ENCODE measurements around the gene MAP4K1. TPM values are rescaled to one million over a fixed set of nuclear protein-coding genes. Genes with fewer than 3 reads are reported as not detected.
"Not testable (repeated sequence)": the region's sequence is repeated elsewhere in the genome, so short reads cannot be mapped to it uniquely, and the experiment has no call there.

Gene MAP4K1
- polyA plus RNA-seq, 3 donors: 2.3 to 4.2 (median 3.9) TPM

DNA sequence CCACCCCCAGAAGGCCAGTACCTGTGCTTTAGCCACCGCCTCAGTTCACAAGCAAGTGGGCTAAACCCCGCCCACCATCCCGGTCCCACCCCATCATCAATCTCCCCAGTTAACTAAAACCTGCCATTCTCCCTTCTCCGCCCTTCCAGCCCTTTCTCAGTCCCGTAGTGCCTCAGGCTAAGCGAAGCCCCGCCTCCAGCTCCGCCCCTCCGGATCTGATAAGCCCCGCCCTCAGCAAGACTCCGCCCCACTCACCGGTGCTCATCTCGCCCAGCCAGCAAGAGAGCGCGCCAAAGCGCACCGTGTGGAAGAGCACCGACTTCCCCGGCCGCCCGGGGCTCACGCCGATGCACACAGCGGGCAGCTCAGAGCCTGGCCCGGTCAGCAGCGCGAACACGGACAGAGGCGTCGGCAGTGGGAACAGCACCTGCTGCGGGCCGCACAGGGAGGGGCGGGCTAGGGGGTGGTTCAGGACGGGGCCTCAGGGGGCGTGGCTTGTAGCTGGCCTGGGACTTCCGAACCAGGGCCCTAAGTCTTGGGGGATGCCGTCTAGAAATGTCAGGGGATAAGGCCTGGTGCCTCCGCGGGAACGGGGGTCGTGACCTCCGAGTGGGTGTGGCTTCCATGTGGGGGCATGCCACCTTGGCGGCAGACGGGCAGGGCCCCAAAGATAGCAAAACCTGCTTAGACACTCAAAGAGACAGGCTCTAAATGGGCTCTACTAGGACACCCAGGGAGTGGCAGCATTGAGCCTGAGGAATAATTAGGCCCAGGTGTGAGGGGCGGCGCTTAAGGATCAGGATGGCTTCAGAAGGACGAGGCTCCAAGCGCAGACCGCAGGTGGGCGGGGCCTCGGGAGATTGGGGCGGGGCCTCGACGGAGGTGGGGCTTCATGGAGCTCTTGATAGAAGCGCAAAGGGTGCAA, 21.4 kb downstream of the MAP4K1 start:
- peak in 9 of 11 donors; percentile 26 to 67 (median 52) for DNase-seq (ENCODE audit: extremely low read depth in 1 of 11, low read depth in 9 of 11, low spot score in 4 of 11)

DNA sequence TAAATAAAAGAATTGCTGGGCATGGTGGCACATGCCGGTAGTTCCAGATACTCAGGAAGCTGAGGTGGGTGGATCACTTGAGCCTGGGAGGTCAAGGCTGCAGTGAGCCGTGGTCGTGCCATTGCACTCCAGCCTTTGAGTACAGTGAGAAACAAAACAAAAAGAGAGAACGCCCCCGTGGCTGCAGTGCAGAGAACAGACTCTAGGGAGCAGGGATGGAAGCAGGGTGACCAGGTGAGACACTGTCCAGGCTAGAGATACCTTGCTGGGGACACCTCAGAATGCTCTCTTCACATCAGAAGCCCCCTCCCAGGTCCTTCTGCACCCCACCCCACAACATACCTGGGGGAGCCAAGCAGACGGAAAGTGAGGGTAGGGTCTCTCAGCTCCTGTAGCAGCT, 24.8 kb downstream of the MAP4K1 start:
- DNase-seq (ENCODE audit: extremely low read depth in 1 of 11, low read depth in 9 of 11, low spot score in 4 of 11): no peak

- DNase-seq (ENCODE audit: extremely low read depth in 1 of 11, low read depth in 9 of 11, low spot score in 4 of 11): no peak
These were observed 29.7 kb downstream of the MAP4K1 start for GRCh38 chr19:38588041-38588440.

DNA sequence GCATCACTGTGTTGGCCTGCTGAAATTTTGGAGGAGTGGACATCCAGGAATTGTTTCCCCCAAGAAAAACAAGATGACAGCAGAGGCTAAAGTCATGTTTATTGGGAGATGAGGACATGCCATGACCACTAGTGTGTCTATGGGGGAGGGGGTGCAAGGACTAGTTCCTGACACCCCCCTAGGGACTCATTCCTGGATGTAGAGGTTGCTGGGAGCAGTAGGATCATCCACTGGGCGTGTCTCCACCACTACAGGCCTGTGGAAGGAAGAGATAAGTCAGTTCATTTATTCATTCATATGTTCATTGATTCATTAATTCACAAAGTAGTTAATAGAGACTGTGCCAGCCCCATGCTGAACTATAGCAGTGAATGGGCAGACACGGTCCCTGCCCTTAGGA, 30.2 kb downstream of the MAP4K1 start:
- DNase-seq (ENCODE audit: extremely low read depth in 1 of 11, low read depth in 9 of 11, low spot score in 4 of 11): no peak

- DNase-seq (ENCODE audit: extremely low read depth in 1 of 11, low read depth in 9 of 11, low spot score in 4 of 11): no peak
These were observed 33.8 kb downstream of the MAP4K1 start for GRCh38 chr19:38583985-38584305.

DNA sequence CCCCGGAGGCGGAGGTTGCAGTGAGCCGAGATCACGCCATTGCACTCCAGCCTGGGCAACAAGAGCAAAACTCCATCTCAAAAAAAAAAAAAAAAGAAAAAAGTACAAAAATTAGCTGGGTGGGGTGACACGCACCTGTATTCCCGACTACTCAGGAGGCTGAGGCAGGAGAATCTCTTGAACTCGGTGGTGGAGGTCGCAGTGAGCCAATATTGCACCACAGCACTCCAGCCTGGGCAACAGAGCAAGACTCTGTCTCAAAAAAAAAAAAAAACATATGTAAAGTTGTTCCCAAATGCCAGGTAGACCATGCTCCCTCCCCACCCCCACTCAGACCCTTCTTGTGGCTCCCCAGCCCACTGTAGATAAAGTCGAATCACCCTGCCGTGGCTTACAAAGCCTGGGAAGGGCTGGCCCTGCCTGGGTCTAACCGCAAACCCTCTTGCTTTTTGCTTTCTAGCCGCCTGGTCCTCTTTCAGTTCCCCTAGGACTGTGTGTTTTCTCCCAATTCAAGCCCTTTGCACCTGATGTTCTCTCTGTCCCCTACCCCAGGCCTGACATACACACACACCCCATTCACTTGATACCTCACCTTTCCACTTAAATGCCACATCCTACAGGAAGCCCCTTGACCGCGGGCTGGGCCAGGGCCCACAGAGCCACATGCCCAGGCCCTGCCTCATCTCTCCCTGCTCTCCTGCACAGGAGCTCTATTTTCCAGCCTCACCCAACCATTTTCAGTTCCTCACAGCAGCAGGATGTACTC, 34.4 kb downstream of the MAP4K1 start:
- DNase-seq (ENCODE audit: extremely low read depth in 1 of 11, low read depth in 9 of 11, low spot score in 4 of 11): no peak

GRCh38 chr19:38580080-38580479, 37.7 kb downstream of the MAP4K1 start:
- no peak for DNase-seq (ENCODE audit: extremely low read depth in 1 of 11, low read depth in 9 of 11, low spot score in 4 of 11)

- DNase-seq (ENCODE audit: extremely low read depth in 1 of 11, low read depth in 9 of 11, low spot score in 4 of 11): not testable (repeated sequence)
These were observed 38.4 kb downstream of the MAP4K1 start for GRCh38 chr19:38579304-38579703.

- DNase-seq (ENCODE audit: extremely low read depth in 1 of 11, low read depth in 9 of 11, low spot score in 4 of 11): no peak
These were observed 39.9 kb downstream of the MAP4K1 start for GRCh38 chr19:38577826-38578225.

DNA sequence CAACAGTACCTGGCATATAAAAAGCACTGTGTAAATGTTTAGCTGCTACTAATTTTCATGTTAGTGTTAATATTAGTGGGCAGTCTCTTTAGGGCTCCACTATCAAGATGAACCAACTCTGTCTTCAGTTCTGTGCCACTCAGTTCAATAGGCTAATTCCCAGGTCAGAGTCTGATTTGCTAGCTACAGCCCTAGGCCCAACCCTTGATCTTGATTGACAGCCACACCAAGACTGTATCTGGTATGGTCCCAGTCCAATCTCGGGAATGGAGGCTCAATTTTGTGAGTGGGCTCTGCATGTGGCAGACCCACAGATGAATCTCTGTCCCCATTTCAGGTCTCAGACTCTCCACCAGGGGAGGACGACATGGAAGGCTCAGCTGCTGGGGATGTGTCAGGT, 46.1 kb downstream of the MAP4K1 start:
- no peak for DNase-seq (ENCODE audit: extremely low read depth in 1 of 11, low read depth in 9 of 11, low spot score in 4 of 11)

GRCh38 chr19:38569368-38569983, 48.3 kb downstream of the MAP4K1 start:
- no peak for DNase-seq (ENCODE audit: extremely low read depth in 1 of 11, low read depth in 9 of 11, low spot score in 4 of 11)

DNA sequence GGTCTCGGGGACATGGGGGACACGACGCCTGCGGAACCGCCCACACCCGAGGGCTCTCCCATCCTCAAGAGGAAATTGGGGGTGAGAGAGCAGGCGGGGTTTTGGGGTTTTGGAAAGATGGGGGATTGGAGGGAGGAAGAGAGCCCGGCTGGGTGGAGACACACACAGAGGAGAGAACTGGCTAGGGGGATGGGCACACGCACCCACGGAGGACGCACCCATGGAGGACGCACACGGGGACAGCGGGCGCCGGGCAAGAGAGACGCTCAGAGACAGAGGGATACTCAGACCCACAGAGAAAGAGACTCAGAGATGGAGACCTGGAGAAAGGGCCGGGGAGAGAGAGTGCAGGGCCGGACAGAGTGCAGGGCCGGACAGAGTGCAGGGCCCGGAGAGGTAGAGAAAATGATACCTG, 52.1 kb downstream of the MAP4K1 start:
- DNase-seq (ENCODE audit: extremely low read depth in 1 of 11, low read depth in 9 of 11, low spot score in 4 of 11): no peak

- peak in 4 of 11 donors; percentile 7 to 31 (median 14) for DNase-seq (ENCODE audit: extremely low read depth in 1 of 11, low read depth in 9 of 11, low spot score in 4 of 11)
These were observed 52.6 kb downstream of the MAP4K1 start for GRCh38 chr19:38564981-38565690.

GRCh38 chr19:38563475-38563874, 54.3 kb downstream of the MAP4K1 start:
- no peak for DNase-seq (ENCODE audit: extremely low read depth in 1 of 11, low read depth in 9 of 11, low spot score in 4 of 11)

- DNase-seq (ENCODE audit: extremely low read depth in 1 of 11, low read depth in 9 of 11, low spot score in 4 of 11): no peak
These were observed 55.7 kb downstream of the MAP4K1 start for GRCh38 chr19:38562096-38562495.

DNA sequence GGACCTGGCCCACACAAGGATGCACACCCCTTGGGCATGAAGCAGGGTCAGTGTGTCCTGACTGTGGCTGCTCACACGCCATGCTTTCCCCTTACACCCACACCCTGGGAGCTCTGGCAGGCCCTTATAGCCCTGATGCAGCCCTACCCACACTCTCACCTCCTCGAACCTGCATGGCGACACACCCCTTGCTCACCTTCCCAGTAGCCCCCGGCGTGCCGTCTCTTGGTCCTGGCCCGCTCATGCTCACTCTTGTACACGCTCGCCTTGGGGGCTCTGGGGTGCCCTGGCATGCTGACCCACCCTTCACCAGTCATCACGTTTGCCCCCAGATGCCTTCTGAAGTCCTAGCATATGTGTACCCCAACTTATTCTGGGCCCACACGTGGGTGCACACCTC, 56.1 kb downstream of the MAP4K1 start:
- no peak for DNase-seq (ENCODE audit: extremely low read depth in 1 of 11, low read depth in 9 of 11, low spot score in 4 of 11)

DNA sequence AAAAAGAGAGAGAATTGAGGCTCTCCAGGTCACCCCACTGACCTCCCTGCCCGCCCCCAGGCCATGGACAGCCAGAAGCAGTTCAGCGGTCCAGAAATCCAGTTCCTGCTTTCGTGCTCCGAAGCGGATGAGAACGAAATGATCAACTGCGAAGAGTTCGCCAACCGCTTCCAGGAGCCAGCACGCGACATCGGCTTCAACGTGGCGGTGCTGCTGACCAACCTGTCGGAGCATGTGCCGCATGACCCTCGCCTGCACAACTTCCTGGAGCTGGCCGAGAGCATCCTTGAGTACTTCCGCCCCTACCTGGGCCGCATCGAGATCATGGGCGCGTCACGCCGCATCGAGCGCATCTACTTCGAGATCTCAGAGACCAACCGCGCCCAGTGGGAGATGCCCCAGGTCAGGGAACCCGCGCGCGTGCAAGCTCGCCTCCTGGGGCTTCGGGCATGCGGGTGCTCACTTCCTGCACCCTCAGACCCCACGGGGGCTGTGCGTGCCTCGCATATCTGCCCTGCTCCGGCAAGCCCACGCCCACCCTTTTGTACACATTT, 56.6 kb downstream of the MAP4K1 start:
- no peak for DNase-seq (ENCODE audit: extremely low read depth in 1 of 11, low read depth in 9 of 11, low spot score in 4 of 11)

DNA sequence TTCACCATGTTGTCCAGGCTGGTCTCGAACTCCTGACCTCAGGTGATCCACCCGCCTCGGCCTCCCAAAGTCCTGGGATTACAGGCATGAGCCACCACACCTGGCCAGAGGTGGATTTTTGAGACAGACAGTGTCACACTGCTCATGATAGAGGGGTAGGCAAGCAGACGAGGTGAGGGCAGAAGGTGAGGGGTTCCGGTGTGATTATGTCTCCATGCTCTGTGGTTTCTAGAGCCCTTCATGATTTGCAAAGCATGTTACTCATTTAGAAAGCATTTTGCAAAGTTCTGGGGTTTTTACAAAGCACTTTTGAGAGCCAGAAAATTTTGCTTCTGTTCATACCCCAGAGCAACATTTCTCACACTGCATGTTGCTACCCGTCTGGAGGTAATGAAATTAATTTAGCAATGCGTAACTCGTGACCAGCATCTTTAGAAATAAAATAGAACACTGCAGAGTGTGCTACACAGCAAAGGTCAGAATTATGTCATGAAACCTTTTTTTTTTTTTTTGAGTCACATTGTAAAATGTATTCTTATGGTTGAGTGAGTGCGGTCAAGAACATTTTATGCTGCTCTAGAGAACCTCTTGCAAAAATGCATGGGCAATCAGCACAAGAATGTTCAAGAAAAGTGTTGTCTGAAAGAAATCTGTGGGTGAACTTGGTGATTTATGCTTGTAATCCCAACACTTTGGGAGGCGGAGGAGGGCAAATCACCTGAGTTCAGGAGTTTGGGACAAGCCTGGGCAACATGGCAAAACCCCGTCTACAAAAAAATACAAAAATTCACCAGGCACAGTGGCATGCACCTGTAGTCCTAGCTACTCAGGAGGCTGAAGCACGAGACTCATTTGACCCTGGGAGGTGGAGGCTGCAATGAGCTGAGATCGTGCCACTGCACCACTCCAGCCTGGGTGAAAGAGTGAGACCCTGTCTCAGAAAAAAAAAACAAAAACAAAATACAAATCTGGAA, 58.0 kb downstream of the MAP4K1 start:
- no peak for DNase-seq (ENCODE audit: extremely low read depth in 1 of 11, low read depth in 9 of 11, low spot score in 4 of 11)

Measured in renal cortex interstitium (tissue), 11 donors.